ENCODE data around the gene FMO1.

DNA sequence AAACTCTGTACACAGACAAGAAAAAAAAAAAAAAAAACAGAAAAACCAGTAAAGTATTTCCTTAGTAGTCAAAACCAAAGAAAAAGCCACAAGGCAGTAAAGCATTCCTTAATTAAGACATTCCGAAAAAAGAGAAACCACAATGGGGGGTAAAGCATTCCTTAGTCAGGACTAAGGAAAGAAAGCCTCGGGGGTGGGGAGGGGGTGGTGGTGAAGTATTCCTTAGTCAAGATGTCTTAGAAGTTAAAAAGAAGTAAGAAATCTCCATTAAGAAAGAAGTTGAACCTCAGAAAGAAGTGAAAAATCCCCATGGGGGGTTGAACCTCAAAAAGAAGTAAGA lies 28.2 kb upstream of the FMO1 start:
- TF ChIP-seq, protein P1, sequence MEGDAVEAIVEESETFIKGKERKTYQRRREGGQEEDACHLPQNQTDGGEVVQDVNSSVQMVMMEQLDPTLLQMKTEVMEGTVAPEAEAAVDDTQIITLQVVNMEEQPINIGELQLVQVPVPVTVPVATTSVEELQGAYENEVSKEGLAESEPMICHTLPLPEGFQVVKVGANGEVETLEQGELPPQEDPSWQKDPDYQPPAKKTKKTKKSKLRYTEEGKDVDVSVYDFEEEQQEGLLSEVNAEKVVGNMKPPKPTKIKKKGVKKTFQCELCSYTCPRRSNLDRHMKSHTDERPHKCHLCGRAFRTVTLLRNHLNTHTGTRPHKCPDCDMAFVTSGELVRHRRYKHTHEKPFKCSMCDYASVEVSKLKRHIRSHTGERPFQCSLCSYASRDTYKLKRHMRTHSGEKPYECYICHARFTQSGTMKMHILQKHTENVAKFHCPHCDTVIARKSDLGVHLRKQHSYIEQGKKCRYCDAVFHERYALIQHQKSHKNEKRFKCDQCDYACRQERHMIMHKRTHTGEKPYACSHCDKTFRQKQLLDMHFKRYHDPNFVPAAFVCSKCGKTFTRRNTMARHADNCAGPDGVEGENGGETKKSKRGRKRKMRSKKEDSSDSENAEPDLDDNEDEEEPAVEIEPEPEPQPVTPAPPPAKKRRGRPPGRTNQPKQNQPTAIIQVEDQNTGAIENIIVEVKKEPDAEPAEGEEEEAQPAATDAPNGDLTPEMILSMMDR (conservative IDR thresholded peaks at IDR 0.05 in 1 of 2, IDR thresholded peaks at IDR 0.05 in 1 of 2; ENCODE audit: low read depth in 1 of 2, low read length in 2 of 2): no peak
- no peak for TF ChIP-seq EZH2 (IDR thresholded peaks at IDR 0.05; ENCODE audit: low read length, missing control alignments)

All from fibroblast of lung (primary cell).